CD14-positive monocyte (primary cell): ENCODE measurements around the gene ABTB2. TPM values are rescaled to one million over a fixed set of nuclear protein-coding genes. Genes with fewer than 3 reads are reported as not detected.
A peak's percentile ranks its signal among the peaks of the same experiment; 100 is the strongest.

Experiments
- DNase-seq, 3 donors: peaks; one replicate each; pipeline ENCODE4 v3.0.0-alpha.2; 2011 to 2022
- H2AFZ ChIP-seq: 2 replicates; pipeline ENCODE4 v1.6.0; 2012; ENCODE audit warnings: mild to moderate bottlenecking, low read depth, low read length, inconsistent platforms; ENCODE audit not compliant: insufficient read depth, poor library complexity, severe bottlenecking
- H3K27ac ChIP-seq, 2 donors: 1 replicate in 1 of 2; 2 replicates in 1 of 2; pipeline ENCODE4 v1.5.1; 2012 to 2013; ENCODE audit warnings: low read length in 2 of 2, control low read depth in 1 of 2, inconsistent platforms in 1 of 2, low read depth in 1 of 2, mild to moderate bottlenecking in 1 of 2
- H3K27me3 ChIP-seq, 2 donors: one replicate each; pipeline versions ENCODE4 v1.6.0 to v1.6.1; 2011 to 2013; ENCODE audit warnings: low read length in 2 of 2; ENCODE audit not compliant: control insufficient read depth in 2 of 2, insufficient read depth in 2 of 2
- H3K36me3 ChIP-seq, 2 donors: replicated peaks in 1 of 2; 1 replicate in 1 of 2; 2 replicates in 1 of 2; pipeline versions ENCODE4 v1.5.1 to v1.6.1; 2012 to 2013; ENCODE audit warnings: low read length in 2 of 2, control low read depth in 1 of 2, inconsistent platforms in 1 of 2, mild to moderate bottlenecking in 1 of 2; ENCODE audit not compliant: insufficient read depth in 2 of 2, control insufficient read depth in 1 of 2
- H3K4me1 ChIP-seq, 2 donors: 1 replicate in 1 of 2; 2 replicates in 1 of 2; pipeline versions ENCODE4 v1.5.1 to v1.6.1; 2012 to 2013; ENCODE audit warnings: low read length in 2 of 2, control low read depth in 1 of 2, inconsistent platforms in 1 of 2, mild to moderate bottlenecking in 1 of 2, moderate library complexity in 1 of 2; ENCODE audit not compliant: insufficient read depth in 2 of 2, control insufficient read depth in 1 of 2
- H3K4me2 ChIP-seq: replicated peaks from 2 replicates; pipeline ENCODE3; 2012; ENCODE audit warnings: low read length, moderate library complexity, mild to moderate bottlenecking; ENCODE audit not compliant: poor library complexity, severe bottlenecking; ENCODE audit errors: extremely low read depth
- H3K4me3 ChIP-seq, 3 experiments: fragments of 200-600 bp in 1 of 3; sonication (generic) in 1 of 3; replicated peaks in 1 of 3; 1 replicate in 2 of 3; 2 replicates in 1 of 3; pipeline ENCODE4 v1.5.1; 2011 to 2013; ENCODE audit warnings: low read length in 3 of 3, mild to moderate bottlenecking in 3 of 3, control low read depth in 2 of 3, low read depth in 2 of 3, inconsistent platforms in 1 of 3, moderate library complexity in 1 of 3
- H3K79me2 ChIP-seq: 2 replicates; pipeline ENCODE4 v1.6.0; 2012; ENCODE audit warnings: mild to moderate bottlenecking, control low read depth, inconsistent platforms, low read length, moderate library complexity; ENCODE audit not compliant: insufficient read depth
- H3K9ac ChIP-seq: 2 replicates; pipeline ENCODE4 v1.6.0; 2017; ENCODE audit warnings: low read length, mild to moderate bottlenecking; ENCODE audit not compliant: insufficient read depth, poor library complexity, severe bottlenecking
- H3K9me3 ChIP-seq, 2 donors: replicated peaks in 1 of 2; 1 replicate in 1 of 2; 2 replicates in 1 of 2; pipeline versions ENCODE4 v1.5.1 to v1.6.1; 2012 to 2013; ENCODE audit warnings: low read length in 2 of 2, control low read depth in 1 of 2; ENCODE audit not compliant: control insufficient read depth in 1 of 2, insufficient read depth in 1 of 2
- H4K20me1 ChIP-seq: 2 replicates; pipeline ENCODE4 v1.6.0; 2012; ENCODE audit warnings: mild to moderate bottlenecking, low read length, control low read depth, moderate library complexity; ENCODE audit not compliant: insufficient read depth
- H3K27ac Mint-ChIP-seq, 7 donors: one replicate each; pipeline ENCODE4 v1.8.0; 2020; ENCODE audit warnings: mild to moderate bottlenecking in 7 of 7, mixed read lengths in 7 of 7, moderate library complexity in 6 of 7, inconsistent platforms in 2 of 7
- H3K27me3 Mint-ChIP-seq, 3 donors: one replicate each; pipeline ENCODE4 v1.8.0; 2021 to 2022; ENCODE audit warnings: low read depth in 3 of 3, mild to moderate bottlenecking in 3 of 3, mixed read lengths in 3 of 3, moderate library complexity in 3 of 3, inconsistent platforms in 1 of 3
- H3K36me3 Mint-ChIP-seq, 2 donors: one replicate each; pipeline ENCODE4 v1.8.0; 2020; ENCODE audit warnings: mixed read lengths in 2 of 2, inconsistent platforms in 1 of 2, mild to moderate bottlenecking in 1 of 2
- H3K4me1 Mint-ChIP-seq: one replicate; pipeline ENCODE4 v1.8.0; 2020; ENCODE audit warnings: mild to moderate bottlenecking, mixed read lengths
- H3K4me3 Mint-ChIP-seq, 2 donors: one replicate each; pipeline ENCODE4 v1.8.0; 2020; ENCODE audit warnings: mild to moderate bottlenecking in 2 of 2, mixed read lengths in 2 of 2, moderate library complexity in 1 of 2
- H3K9me3 Mint-ChIP-seq, 7 donors: one replicate each; pipeline ENCODE4 v1.8.0; 2020 to 2022; ENCODE audit warnings: mixed read lengths in 7 of 7, mild to moderate bottlenecking in 6 of 7, moderate library complexity in 6 of 7, inconsistent platforms in 2 of 7
- WGBS: methylation state at CpG from one replicate; pipeline ENCODE4 v1.1.5; 2013; ENCODE audit warnings: missing lambda C conversion rate; ENCODE audit not compliant: insufficient coverage; 5-methylcytosine and 5-hydroxymethylcytosine counted together
- intact Hi-C, 2 donors: fragments of 100-400 bp; cut with micrococcal nuclease; formaldehyde crosslinking; loops; one replicate each; pipeline versions ENCODE4 v1.15.0 to v1.15.1; 2023
- polyA plus RNA-seq, 3 donors: library from polyadenylated mRNA; depleted of rRNA in 1 of 3; unstranded in 2 of 3; stranded (reverse) in 1 of 3; fragments of 300-500 nt in 2 of 3; fragments of >200 nt in 1 of 3; fragmentation: Illumina TruSeq in 2 of 3; gene quantifications; 1 replicate in 2 of 3; 2 replicates in 1 of 3; pipeline ENCODE4 v1.2.3, GENCODE V29; 2012 to 2021
- TF ChIP-seq, protein P1 (sequence below): fragments of 200-600 bp; IDR thresholded peaks from one replicate; pipeline ENCODE4 v1.8.0; 2022; ENCODE audit warnings: antibody characterized with exemption, mild to moderate bottlenecking

ABTB2 gene
- polyA plus RNA-seq, 3 donors, result 0.25 to 1.7 (median 0.26) TPM

GRCh38 chr11:34317666-34318065 is 40.1 kb downstream of the ABTB2 start:
- no peak for DNase-seq
- intact Hi-C loops, result no loop called here
- no peaks in the 10 kb centered on the region for H3K27me3 ChIP-seq
- H3K36me3 ChIP-seq, result no peaks in the 10 kb centered on the region
- Mint-ChIP-seq H3K4me1 (peaks cover 17% of the 10 kb centered on the region), H3K4me3 (no peak overlapping the region), H3K27me3 (peaks cover 2 to 4% (median 3%) of the 10 kb centered on the region in 3 donors), H3K9me3 (no peaks in the 10 kb centered on the region), H3K27ac (peak overlapping the region in 1 of 7 donors; percentile 56), H3K36me3 (no peaks in the 10 kb centered on the region)
- peaks cover 10% of the 10 kb centered on the region in 2 donors for H3K4me1 ChIP-seq
- no peak overlapping the region for H2AFZ ChIP-seq
- no peaks in the 10 kb centered on the region for H3K79me2 ChIP-seq
- no peak overlapping the region for H3K4me2 ChIP-seq
- TF ChIP-seq, protein P1, sequence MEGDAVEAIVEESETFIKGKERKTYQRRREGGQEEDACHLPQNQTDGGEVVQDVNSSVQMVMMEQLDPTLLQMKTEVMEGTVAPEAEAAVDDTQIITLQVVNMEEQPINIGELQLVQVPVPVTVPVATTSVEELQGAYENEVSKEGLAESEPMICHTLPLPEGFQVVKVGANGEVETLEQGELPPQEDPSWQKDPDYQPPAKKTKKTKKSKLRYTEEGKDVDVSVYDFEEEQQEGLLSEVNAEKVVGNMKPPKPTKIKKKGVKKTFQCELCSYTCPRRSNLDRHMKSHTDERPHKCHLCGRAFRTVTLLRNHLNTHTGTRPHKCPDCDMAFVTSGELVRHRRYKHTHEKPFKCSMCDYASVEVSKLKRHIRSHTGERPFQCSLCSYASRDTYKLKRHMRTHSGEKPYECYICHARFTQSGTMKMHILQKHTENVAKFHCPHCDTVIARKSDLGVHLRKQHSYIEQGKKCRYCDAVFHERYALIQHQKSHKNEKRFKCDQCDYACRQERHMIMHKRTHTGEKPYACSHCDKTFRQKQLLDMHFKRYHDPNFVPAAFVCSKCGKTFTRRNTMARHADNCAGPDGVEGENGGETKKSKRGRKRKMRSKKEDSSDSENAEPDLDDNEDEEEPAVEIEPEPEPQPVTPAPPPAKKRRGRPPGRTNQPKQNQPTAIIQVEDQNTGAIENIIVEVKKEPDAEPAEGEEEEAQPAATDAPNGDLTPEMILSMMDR, result no peak
- H3K9me3 ChIP-seq, result no peaks in the 10 kb centered on the region
- H3K9ac ChIP-seq, result no peak overlapping the region
- H4K20me1 ChIP-seq, result no peaks in the 10 kb centered on the region
- H3K4me3 ChIP-seq, result no peak overlapping the region
- no peak overlapping the region for H3K27ac ChIP-seq
- WGBS, result 96% methylated on average over 2 of the region's 4 CpGs

DNA sequence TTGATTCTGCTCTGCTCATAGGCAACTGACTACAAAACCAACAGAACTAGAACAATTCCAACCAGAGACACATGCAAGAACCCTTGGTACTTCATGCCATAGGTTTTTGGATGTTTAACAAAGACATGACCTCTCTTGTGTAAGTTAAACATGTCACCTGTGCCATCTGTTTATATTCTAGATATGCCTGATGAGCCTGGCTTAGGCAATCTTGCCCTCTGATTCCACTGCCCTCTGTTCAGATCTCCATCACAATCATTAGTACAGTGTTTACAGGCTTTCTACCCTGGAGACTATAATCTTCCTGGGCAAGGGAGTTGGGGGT is 40.8 kb downstream of the ABTB2 start:
- Histone ChIP-seq H3K36me3 (no peaks in the 10 kb centered on the region), H3K9me3 (no peaks in the 10 kb centered on the region), H2AFZ (no peak overlapping the region), H3K27me3 (no peaks in the 10 kb centered on the region), H3K79me2 (no peaks in the 10 kb centered on the region), H3K4me2 (no peak overlapping the region), H3K27ac (no peak overlapping the region), H3K4me3 (no peak overlapping the region), H3K4me1 (peaks cover 10% of the 10 kb centered on the region in 2 donors), H3K9ac (no peak overlapping the region), H4K20me1 (no peaks in the 10 kb centered on the region)
- intact Hi-C loops, result no loop called here
- peaks cover 0 to 4% (median 2%) of the 10 kb centered on the region in 3 donors for H3K27me3 Mint-ChIP-seq
- no peaks in the 10 kb centered on the region for H3K36me3 Mint-ChIP-seq
- no peaks in the 10 kb centered on the region for H3K9me3 Mint-ChIP-seq
- TF ChIP-seq, protein P1, result no peak
- H3K4me3 Mint-ChIP-seq, result no peak overlapping the region
- peaks cover 17% of the 10 kb centered on the region for H3K4me1 Mint-ChIP-seq
- H3K27ac Mint-ChIP-seq, result no peak overlapping the region
- no peak for DNase-seq
